Stimulated activated CD4-positive, alpha-beta T cell treated with anti-CD3 and anti-CD28 coated beads, Interleukin-15, amount 100 ng/mL, for 24 hours (primary cell): ENCODE measurements around the gene PAIP2.
"Not testable (repeated sequence)": the region's sequence is repeated elsewhere in the genome, so short reads cannot be mapped to it uniquely, and the experiment has no call there.

ENCODE experiments used
- DNase-seq: peaks from one replicate; pipeline ENCODE4 v3.0.0-alpha.2; 2020

PAIP2 gene

DNA sequence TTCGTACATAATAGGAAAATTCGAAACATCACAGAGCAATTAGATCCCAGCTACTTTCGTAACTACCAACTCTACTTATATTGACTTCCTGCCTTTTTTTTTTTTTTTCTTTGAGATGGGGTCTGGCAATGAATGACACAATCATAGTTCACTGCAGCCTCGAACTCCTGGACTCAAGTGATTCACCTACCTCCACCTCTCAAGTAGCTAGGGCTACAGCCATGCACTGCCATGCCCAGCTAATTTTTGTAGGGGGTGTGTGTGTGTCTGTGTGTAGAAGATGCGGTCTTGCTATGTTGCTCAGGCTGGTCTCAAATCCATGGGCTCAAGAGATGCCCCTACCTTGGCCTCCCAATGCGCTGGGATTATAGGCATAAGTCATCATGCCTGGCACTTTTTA, 5.8 kb upstream of the PAIP2 start:
- DNase-seq, result peak; percentile 23

- no peak for DNase-seq
Observed at GRCh38 chr5:139340051-139340450, 1.6 kb upstream of the PAIP2 start.

DNA sequence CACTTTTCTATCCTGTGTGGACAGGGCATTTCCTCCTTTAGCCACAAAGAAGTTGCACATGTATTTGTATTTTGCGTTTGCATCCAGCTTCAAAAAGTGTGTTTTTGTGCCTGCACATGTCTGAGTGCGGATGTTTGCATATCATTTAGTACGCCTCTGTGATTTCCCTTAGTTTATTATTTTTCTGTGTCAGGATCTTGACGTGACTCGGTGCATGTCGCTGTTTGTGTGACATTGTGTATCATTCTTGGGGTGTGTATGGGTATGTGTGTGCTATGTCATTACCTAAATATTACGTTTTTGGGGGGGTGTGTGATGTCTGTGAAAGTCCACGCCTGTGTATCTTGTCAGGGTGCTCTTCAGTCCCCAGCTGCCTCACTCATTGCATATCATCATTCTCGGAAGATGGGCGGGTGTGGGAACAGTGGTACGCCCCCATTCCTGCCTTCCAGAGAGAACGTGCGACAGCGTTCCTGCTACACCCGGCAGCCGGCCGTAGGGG, 416 bp upstream of the PAIP2 start:
- DNase-seq, result no peak

DNA sequence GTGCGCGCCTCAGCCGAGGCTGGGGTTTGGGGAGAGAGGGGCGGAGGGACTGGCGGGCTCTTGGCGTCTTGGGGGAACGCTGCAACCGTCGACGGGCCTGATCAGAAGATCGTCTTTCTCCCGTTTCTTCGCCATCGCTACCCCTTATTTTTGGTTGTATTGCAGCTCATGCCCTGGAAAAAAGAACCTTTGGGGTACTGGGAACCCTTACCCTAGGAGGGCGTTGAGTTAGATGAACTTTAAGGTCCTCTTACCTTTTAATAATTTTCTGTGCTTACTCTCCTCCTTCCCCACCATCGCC, 719 bp downstream of the PAIP2 start:
- DNase-seq, result peak; percentile 87

GRCh38 chr5:139343476-139343875, 1.8 kb downstream of the PAIP2 start:
- DNase-seq, result no peak

DNA sequence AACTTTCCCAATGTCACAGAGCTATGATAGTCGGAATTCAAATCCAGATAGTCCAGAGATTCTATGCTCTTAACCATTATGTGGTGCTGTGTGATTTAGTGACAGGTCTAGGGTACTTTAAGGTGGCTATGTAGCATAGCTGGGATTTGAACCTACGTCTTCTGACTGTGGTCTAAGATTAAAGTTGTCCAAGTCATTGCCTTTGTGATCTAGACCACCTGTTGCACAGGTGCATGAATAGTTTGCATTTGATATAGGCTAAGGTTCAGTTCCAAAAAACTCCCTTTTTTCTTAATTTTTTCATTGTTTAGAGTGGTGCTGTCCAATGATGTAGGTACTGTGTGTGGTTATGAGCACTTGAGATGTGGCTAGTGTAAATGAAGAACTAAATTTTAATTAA, 2.5 kb downstream of the PAIP2 start:
- DNase-seq, result no peak

GRCh38 chr5:139345442-139345841, 3.8 kb downstream of the PAIP2 start:
- DNase-seq, result not testable (repeated sequence)

DNA sequence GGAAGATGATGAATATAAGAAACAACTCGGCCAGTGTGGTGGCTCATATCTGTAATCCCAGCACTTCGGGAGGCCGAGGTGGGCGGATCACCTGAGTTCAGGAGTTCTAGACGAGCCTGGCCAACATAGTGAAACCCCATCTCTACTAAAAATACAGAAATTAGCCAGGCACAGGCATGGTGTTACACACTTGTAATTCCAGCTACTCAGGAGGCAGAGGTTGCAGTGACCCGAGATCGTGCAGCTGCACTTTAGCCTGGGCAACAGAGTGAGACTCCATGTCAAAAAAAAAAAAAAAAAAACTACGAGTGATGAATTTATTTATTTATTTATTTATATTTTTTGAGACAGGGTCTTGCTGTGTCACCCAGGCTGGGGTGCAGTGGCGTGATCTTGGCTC, 6.2 kb downstream of the PAIP2 start:
- not testable (repeated sequence) for DNase-seq

GRCh38 chr5:139354186-139354585, 12.5 kb downstream of the PAIP2 start:
- no peak for DNase-seq

GRCh38 chr5:139355900-139356299, 14.2 kb downstream of the PAIP2 start:
- not testable (repeated sequence) for DNase-seq

GRCh38 chr5:139358064-139358463, 16.4 kb downstream of the PAIP2 start:
- no peak for DNase-seq

- no peak for DNase-seq
Observed at GRCh38 chr5:139360384-139360783, 18.7 kb downstream of the PAIP2 start.

GRCh38 chr5:139361835-139362429, 20.3 kb downstream of the PAIP2 start:
- DNase-seq, result no peak

DNA sequence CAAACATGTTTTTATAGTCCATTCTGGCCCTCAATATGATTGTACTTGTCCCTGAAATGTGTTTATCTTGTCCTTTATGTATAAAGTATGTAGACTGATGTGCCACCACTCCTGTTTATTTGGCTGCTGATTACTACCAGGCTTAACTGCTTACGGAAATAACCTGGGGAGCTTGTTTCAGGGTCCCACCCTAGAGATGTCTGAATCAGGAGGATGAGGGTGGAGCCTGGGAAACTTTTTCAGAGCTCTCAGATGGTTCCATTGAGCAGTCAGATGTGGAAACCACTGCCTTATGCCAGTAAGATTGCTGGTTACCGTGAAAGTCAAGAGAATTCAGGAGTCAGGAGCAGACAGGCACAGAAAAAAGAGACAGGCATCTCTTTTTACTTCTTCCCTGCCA, 22.3 kb downstream of the PAIP2 start:
- no peak for DNase-seq

DNA sequence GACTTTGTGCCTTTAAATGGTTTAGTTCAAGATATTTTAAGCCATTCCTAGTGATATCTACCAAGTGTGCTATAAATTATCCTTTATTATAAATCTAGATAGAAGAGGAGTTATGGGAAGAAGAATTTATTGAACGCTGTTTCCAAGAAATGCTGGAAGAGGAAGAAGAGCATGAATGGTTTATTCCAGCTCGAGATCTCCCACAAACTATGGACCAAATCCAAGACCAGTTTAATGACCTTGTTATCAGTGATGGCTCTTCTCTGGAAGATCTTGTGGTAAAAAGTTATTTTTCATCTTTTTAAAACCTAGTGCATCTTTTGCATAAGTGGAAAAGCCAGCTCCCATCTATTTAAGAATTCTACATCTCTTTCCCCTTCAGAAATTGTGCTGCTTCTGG, 22.8 kb downstream of the PAIP2 start:
- DNase-seq, result no peak

- DNase-seq, result no peak
Observed at GRCh38 chr5:139368613-139369012, 27.0 kb downstream of the PAIP2 start.

DNA sequence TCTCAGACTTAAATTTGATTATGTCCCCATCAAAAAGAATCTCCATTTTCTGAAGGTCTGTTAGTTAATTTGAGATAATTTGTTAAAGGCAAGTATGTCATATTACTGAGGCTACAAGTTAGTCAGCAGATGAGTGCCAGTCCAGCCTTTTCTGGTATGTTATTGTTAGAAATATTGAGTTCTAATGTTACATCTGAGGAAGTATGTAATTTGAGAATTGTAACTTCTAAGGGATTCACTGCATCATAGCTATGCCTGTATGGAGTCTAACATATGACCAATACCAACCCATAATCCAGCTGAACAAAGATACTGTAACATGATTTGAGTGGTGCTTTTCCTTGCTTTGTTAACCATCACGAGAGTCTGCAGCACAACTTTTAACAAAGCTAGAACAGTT, 27.5 kb downstream of the PAIP2 start:
- DNase-seq, result no peak

GRCh38 chr5:139371482-139372435, 30.1 kb downstream of the PAIP2 start:
- DNase-seq, result no peak

DNA sequence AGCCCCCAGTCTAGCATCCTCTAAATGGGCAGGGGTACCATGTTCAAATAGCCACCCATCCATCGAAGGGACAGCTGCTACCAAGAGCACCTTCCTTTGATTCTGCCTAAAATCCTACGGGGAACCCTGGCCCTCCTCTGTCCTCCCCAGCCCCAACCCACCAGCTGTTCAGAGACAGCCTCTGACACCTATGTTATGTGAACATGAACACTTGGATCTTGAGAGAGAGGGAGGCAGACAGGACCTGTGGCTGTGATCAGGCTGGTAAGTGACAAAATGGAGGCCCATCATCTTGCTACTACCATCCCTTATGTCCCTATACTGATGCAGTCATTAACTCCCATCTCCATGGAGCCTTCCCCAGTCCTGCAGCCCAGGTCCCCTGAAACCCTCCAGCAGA, 33.3 kb downstream of the PAIP2 start:
- DNase-seq, result no peak

- DNase-seq, result no peak
Observed at GRCh38 chr5:139376364-139376763, 34.7 kb downstream of the PAIP2 start.

- DNase-seq, result no peak
Observed at GRCh38 chr5:139377226-139377625, 35.6 kb downstream of the PAIP2 start.

DNA sequence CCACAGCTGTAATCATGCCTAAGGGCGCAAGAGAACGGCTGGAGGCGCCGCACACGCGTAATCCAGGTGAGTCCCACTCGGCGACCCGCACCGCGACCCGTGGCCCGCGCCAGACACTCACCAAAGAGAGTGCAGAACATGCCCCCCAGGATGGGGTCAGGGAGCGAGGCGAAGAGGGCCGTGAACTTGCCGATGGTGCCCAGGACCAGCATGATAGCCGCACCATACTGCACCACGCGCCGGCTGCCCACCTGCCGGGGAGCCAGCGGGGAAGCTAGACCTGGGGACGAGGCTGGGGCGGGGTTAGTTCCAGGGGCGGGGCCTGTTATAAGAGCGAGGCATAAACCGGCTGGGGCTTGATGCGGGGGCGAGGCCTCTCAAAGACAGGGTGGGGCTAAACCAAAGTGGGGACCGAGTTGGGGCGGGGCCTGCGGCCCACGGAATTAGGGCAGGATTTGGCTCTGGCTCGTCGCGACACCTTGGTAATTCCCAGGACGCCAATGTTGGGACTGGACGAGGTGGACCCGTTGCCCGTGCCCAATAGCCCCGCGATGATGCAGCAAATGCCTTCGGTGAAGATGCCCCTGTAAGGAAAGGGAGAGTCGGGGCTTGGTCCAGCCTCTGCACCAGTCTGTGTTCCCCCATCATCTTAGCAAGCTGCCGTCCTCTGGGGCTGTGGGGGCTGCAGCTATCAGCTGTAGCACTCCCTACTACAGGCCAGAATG, 36.6 kb downstream of the PAIP2 start:
- DNase-seq, result no peak

- DNase-seq, result no peak
Observed at GRCh38 chr5:139378941-139379361, 37.3 kb downstream of the PAIP2 start.
